Measurements from ENCODE around the gene NRIP1.
A peak's percentile ranks its signal among the peaks of the same experiment; 100 is the strongest.
"Not testable (repeated sequence)": the region's sequence is repeated elsewhere in the genome, so short reads cannot be mapped to it uniquely, and the experiment has no call there.

The NRIP1 gene

DNA sequence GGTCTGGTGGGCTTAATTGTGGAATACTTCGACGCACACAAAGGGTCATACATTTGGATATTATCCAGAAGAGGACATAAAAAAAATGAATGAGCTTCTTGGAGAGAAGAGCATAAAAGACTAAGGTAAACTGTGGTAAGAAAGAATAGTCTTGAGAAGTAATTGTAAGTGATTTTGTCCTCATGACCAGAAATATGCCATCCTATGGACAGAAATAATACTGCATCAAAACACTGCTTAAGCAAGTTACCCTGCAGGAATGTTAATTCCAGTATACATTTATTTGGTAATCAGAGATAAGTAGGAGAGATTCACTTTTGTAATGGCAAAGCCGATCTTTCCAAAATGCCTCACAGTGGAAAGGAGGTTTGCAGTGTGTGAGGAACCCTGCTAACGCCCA, 111.9 kb downstream of the NRIP1 start:
- Histone ChIP-seq H3K27me3 (replicated peaks) (no peaks in the 10 kb centered on the region), H3K36me3 (replicated peaks) (no peaks in the 10 kb centered on the region), H3K4me3 (ENCODE audit: low read depth, low read length) (no peak overlapping the region), H3K27ac (no peak overlapping the region)
- TF ChIP-seq, protein P1, sequence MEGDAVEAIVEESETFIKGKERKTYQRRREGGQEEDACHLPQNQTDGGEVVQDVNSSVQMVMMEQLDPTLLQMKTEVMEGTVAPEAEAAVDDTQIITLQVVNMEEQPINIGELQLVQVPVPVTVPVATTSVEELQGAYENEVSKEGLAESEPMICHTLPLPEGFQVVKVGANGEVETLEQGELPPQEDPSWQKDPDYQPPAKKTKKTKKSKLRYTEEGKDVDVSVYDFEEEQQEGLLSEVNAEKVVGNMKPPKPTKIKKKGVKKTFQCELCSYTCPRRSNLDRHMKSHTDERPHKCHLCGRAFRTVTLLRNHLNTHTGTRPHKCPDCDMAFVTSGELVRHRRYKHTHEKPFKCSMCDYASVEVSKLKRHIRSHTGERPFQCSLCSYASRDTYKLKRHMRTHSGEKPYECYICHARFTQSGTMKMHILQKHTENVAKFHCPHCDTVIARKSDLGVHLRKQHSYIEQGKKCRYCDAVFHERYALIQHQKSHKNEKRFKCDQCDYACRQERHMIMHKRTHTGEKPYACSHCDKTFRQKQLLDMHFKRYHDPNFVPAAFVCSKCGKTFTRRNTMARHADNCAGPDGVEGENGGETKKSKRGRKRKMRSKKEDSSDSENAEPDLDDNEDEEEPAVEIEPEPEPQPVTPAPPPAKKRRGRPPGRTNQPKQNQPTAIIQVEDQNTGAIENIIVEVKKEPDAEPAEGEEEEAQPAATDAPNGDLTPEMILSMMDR (IDR thresholded peaks at IDR 0.05; ENCODE audit: low read depth, low read length, missing control alignments) = peak; percentile 3
- in situ Hi-C loops (cut with HindIII; ENCODE audit: low pct_ligation_motif_present, low sequenced_read_pairs) = no loop called here
- no peak for DNase-seq

DNA sequence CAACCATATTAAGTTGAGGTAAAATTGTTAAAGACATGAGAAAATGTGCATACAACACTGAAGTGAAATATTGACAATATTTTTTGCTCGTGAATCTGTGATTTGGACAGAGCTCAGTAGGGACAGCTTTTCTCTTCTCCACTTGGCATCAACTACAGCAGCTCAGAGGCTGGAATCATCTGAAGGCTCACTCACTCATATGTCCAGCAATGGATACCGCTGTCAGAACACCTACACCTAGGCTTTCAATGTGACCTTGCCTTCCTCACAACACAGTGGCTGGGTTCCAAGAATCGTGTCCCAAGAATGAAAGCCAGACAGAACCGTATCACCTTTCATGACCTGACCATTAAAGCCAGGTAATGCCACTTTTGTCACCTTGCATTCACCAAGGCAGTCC, 115.2 kb downstream of the NRIP1 start:
- no peak for DNase-seq
- in situ Hi-C loops (cut with HindIII; ENCODE audit: low pct_ligation_motif_present, low sequenced_read_pairs) = no loop called here
- no peaks in the 10 kb centered on the region for H3K27me3 ChIP-seq (replicated peaks)
- no peak overlapping the region for H3K4me3 ChIP-seq (ENCODE audit: low read depth, low read length)
- no peak overlapping the region for H3K27ac ChIP-seq
- TF ChIP-seq, protein P1 (IDR thresholded peaks at IDR 0.05; ENCODE audit: low read depth, low read length, missing control alignments) = no peak
- H3K36me3 ChIP-seq (replicated peaks) = no peaks in the 10 kb centered on the region

DNA sequence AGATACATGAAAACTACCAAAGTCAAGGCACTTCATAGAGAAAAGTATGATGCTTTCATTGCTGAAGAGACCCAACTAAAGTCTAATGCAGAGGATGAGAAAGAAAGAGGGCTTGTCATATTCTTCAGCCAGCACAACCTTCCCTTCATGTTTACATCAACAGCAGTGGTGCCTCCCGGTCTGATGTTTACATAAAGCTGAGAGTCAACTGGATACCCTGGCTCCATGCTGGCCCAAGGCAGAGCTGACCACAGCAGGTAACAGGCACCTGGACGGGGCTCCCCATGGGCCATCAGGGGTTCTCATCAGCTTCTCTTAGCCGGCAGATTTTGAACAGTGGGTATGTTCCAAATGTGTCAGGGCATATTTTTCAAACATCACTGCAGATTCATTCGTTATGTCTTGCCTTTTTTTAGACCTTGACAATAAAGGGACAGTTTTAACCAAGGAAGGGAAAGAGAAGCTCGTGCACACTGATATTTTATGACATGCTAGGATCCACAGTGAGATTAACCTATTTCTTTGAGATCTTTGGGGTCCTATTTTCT, 117.1 kb downstream of the NRIP1 start:
- in situ Hi-C loops (cut with HindIII; ENCODE audit: low pct_ligation_motif_present, low sequenced_read_pairs) = no loop called here
- Histone ChIP-seq H3K27me3 (replicated peaks) (no peaks in the 10 kb centered on the region), H3K36me3 (replicated peaks) (no peaks in the 10 kb centered on the region), H3K4me3 (ENCODE audit: low read depth, low read length) (no peak overlapping the region), H3K27ac (no peak overlapping the region)
- no peak for DNase-seq
- TF ChIP-seq, protein P1 (IDR thresholded peaks at IDR 0.05; ENCODE audit: low read depth, low read length, missing control alignments) = no peak

DNA sequence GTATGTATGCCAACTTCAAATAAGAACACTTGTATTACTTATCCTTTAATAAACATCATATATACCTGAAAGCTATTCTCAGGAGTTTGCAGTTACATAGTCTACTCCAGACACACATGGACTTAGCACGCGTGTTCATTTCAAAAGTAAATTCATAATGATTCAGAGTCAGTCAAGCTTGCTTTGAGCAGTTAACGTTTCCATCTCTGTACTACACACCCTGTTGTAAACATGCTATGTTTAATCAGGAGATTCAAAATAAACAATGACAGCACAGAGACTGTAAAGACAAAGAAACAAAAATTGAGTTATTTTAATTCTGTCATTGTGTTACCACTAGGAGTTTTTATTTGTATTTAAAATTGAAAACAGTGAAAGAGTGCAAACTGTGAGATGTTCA, 119.6 kb downstream of the NRIP1 start:
- TF ChIP-seq, protein P1 (IDR thresholded peaks at IDR 0.05; ENCODE audit: low read depth, low read length, missing control alignments) = no peak
- in situ Hi-C loops (cut with HindIII; ENCODE audit: low pct_ligation_motif_present, low sequenced_read_pairs) = no loop called here
- no peak for DNase-seq
- Histone ChIP-seq H3K27me3 (replicated peaks) (no peaks in the 10 kb centered on the region), H3K4me3 (ENCODE audit: low read depth, low read length) (no peak overlapping the region), H3K27ac (no peak overlapping the region), H3K36me3 (replicated peaks) (no peaks in the 10 kb centered on the region)

DNA sequence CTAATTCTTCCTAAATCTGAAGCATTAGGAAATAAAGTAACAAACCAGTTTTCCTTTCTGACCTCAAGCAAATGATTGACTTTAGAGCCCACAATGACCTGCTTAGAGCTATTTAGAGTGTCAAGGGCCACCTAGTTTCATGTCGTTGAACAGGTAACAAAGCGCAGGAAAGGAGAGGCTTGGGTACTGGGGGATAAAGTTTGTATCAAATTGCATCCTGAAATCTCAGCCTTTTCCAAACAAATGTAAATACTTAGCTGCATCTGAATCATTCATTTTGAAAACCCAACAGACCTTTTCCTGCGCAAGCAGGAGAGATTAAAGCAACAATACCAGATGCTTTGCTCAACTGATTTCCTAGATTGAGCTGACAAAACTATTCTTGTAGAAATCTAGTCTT, 121.2 kb downstream of the NRIP1 start:
- TF ChIP-seq, protein P1 (IDR thresholded peaks at IDR 0.05; ENCODE audit: low read depth, low read length, missing control alignments) = no peak
- no peak for DNase-seq
- in situ Hi-C loops (cut with HindIII; ENCODE audit: low pct_ligation_motif_present, low sequenced_read_pairs) = no loop called here
- H3K27me3 ChIP-seq (replicated peaks) = no peaks in the 10 kb centered on the region
- H3K27ac ChIP-seq = no peak overlapping the region
- no peaks in the 10 kb centered on the region for H3K36me3 ChIP-seq (replicated peaks)
- no peak overlapping the region for H3K4me3 ChIP-seq (ENCODE audit: low read depth, low read length)

DNA sequence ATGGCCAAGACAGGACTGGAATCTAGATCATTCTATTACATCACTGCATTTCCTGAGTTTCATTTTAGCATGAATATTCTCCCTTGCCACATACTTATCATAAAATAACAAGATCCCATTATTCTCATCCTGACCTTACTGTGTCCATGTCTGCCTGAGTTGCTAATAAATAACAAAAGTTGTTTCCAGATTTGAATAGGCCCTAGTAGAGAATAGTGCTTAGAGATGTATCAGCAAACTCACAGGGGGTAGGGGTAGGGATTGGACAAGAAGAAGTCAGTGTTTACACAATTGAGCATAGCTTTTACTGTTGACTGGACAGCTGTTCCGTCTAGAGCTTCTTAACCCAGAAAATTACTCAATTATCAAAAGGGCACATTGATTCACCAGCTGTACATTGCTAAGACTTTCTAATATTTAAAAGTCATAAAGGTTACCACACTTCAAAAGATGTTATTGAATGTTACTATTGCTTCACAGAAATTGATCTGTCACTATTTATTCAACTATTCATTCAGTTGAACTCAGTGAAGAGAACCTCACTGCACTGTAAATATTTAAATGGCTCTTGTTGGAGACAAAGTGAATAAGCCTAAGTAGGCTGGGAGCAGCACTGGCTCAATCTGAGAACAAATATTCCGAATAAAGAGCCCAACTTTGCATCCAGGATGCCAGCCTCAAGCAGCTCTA, 121.9 kb downstream of the NRIP1 start:
- no peaks in the 10 kb centered on the region for H3K27me3 ChIP-seq (replicated peaks)
- no peak overlapping the region for H3K4me3 ChIP-seq (ENCODE audit: low read depth, low read length)
- H3K27ac ChIP-seq = peak overlapping the region; percentile 21
- in situ Hi-C loops (cut with HindIII; ENCODE audit: low pct_ligation_motif_present, low sequenced_read_pairs) = no loop called here
- DNase-seq = peak; percentile 45
- no peaks in the 10 kb centered on the region for H3K36me3 ChIP-seq (replicated peaks)
- TF ChIP-seq, protein P1 (IDR thresholded peaks at IDR 0.05; ENCODE audit: low read depth, low read length, missing control alignments) = no peak

DNA sequence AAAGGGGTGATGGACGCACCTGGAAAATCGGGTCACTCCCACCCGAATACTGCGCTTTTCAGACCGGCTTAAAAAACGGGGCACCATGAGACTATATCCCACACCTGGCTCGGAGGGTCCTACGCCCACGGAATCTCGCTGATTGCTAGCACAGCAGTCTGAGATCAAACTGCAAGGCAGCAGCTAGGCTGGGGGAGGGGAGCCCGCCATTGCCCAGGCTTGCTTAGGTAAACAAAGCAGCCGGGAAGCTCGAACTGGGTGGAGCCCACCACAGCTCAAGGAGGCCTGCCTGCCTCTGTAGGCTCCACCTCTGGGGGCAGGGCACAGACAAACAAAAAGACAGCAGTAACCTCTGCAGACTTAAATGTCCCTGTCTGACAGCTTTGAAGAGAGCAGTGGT, 137.5 kb downstream of the NRIP1 start:
- H3K27ac ChIP-seq; in situ Hi-C loops (cut with HindIII; ENCODE audit: low pct_ligation_motif_present, low sequenced_read_pairs); DNase-seq; H3K36me3 ChIP-seq (replicated peaks); H3K4me3 ChIP-seq (ENCODE audit: low read depth, low read length); H3K27me3 ChIP-seq (replicated peaks): not testable (repeated sequence)

Measured in brain microvascular endothelial cell (primary cell).